Nephron progenitor cell (in vitro differentiated cells): ENCODE data around the gene CDC25A.

Source experiments
- DNase-seq: peaks from one replicate; pipeline ENCODE4 v3.0.0; 2021
- H3K27ac Mint-ChIP-seq: 2 replicates; pipeline ENCODE4 v1.8.0; 2021; ENCODE audit warnings: mild to moderate bottlenecking, moderate library complexity, mixed read lengths
- H3K27me3 Mint-ChIP-seq: 2 replicates; pipeline ENCODE4 v1.8.0; 2021; ENCODE audit warnings: mild to moderate bottlenecking, low read depth, mixed read lengths; ENCODE audit not compliant: poor library complexity
- H3K36me3 Mint-ChIP-seq: 2 replicates; pipeline ENCODE4 v1.8.0; 2021; ENCODE audit warnings: low read depth, mixed read lengths
- H3K4me1 Mint-ChIP-seq: 2 replicates; pipeline ENCODE4 v1.8.0; 2021; ENCODE audit warnings: mixed read lengths
- H3K4me3 Mint-ChIP-seq: 2 replicates; pipeline ENCODE4 v1.8.0; 2021; ENCODE audit warnings: mild to moderate bottlenecking, moderate library complexity, mixed read lengths
- H3K9me3 Mint-ChIP-seq: 2 replicates; pipeline ENCODE4 v1.8.0; 2021; ENCODE audit warnings: mild to moderate bottlenecking, moderate library complexity, mixed read lengths
- CTCF ChIP-seq: fragments of 200-600 bp; sonication (generic); IDR thresholded peaks from 2 replicates; pipeline ENCODE4 v1.5.0; 2021; ENCODE audit warnings: antibody characterized with exemption

The CDC25A gene

GRCh38 chr3:48226939-48227338 lies 38.7 kb upstream of the CDC25A start:
- Mint-ChIP-seq H3K9me3 (no peaks in the 10 kb centered on the region), H3K4me3 (no peak overlapping the region), H3K27ac (no peak overlapping the region), H3K36me3 (no peaks in the 10 kb centered on the region), H3K27me3 (peaks cover 12% of the 10 kb centered on the region), H3K4me1 (peaks cover 4% of the 10 kb centered on the region)
- no peak for DNase-seq
- no peak for TF ChIP-seq CTCF

- H3K4me3 Mint-ChIP-seq, result no peak overlapping the region
- TF ChIP-seq CTCF, result no peak
- H3K27ac Mint-ChIP-seq, result no peak overlapping the region
- no peaks in the 10 kb centered on the region for H3K4me1 Mint-ChIP-seq
- no peaks in the 10 kb centered on the region for H3K9me3 Mint-ChIP-seq
- no peaks in the 10 kb centered on the region for H3K36me3 Mint-ChIP-seq
- DNase-seq, result no peak
- H3K27me3 Mint-ChIP-seq, result peaks cover 12% of the 10 kb centered on the region
Measured at GRCh38 chr3:48225587-48225986, 37.4 kb upstream of the CDC25A start.

GRCh38 chr3:48222616-48223513 lies 34.6 kb upstream of the CDC25A start, which contains the start of gene CAMP:
Gene CAMP (plus strand): TSS chr3:48223495. CDS start chr3:48223512, 17 bp downstream.
- TF ChIP-seq CTCF, result no peak
- DNase-seq, result no peak
- H3K4me3 Mint-ChIP-seq, result no peak within 1 kb of the TSS
- no peaks in the 10 kb centered on the region for H3K9me3 Mint-ChIP-seq
- H3K27ac Mint-ChIP-seq, result no peak within 1 kb of the TSS
- H3K27me3 Mint-ChIP-seq, result peaks cover 16% of the 10 kb centered on the region
- H3K4me1 Mint-ChIP-seq, result no peaks in the 10 kb centered on the region
- H3K36me3 Mint-ChIP-seq, result no peaks in the 10 kb centered on the region

GRCh38 chr3:48220746-48221145 lies 32.5 kb upstream of the CDC25A start:
- TF ChIP-seq CTCF, result no peak
- no peak overlapping the region for H3K27ac Mint-ChIP-seq
- no peaks in the 10 kb centered on the region for H3K4me1 Mint-ChIP-seq
- DNase-seq, result no peak
- no peak overlapping the region for H3K4me3 Mint-ChIP-seq
- H3K27me3 Mint-ChIP-seq, result peaks cover 26% of the 10 kb centered on the region
- no peaks in the 10 kb centered on the region for H3K36me3 Mint-ChIP-seq
- H3K9me3 Mint-ChIP-seq, result no peaks in the 10 kb centered on the region

- TF ChIP-seq CTCF, result no peak
- H3K27me3 Mint-ChIP-seq, result peaks cover 33% of the 10 kb centered on the region
- no peaks in the 10 kb centered on the region for H3K4me1 Mint-ChIP-seq
- H3K27ac Mint-ChIP-seq, result no peak overlapping the region
- H3K9me3 Mint-ChIP-seq, result no peaks in the 10 kb centered on the region
- no peak overlapping the region for H3K4me3 Mint-ChIP-seq
- DNase-seq, result no peak
- no peaks in the 10 kb centered on the region for H3K36me3 Mint-ChIP-seq
Measured at GRCh38 chr3:48219543-48219942, 31.3 kb upstream of the CDC25A start.

- Mint-ChIP-seq H3K27ac (no peak overlapping the region), H3K4me3 (no peak overlapping the region), H3K9me3 (no peaks in the 10 kb centered on the region), H3K27me3 (peaks cover 33% of the 10 kb centered on the region), H3K36me3 (no peaks in the 10 kb centered on the region), H3K4me1 (no peaks in the 10 kb centered on the region)
- TF ChIP-seq CTCF, result no peak
- DNase-seq, result no peak
Measured at GRCh38 chr3:48218537-48218936, 30.3 kb upstream of the CDC25A start.
